K562 (cell line): ENCODE results near the gene SIX1. TPM values are rescaled to one million over a fixed set of nuclear protein-coding genes. Genes with fewer than 3 reads are reported as not detected.

Experiments
- ATAC-seq: fragments of 200-7000 bp; cut with Tn5 transposase; 3 replicates; pipeline ENCODE4 v1.9.1; 2020; ENCODE audit warnings: moderate library complexity
- BruUV-seq: library from RNA; stranded (reverse); fragments of 400-500 nt; replicated peaks from 2 replicates; lab custom pipeline; 2021; lab: Mats Ljungman, UMichigan
- CTCF ChIA-PET: fragments of 300-600 bp; formaldehyde crosslinking; extraction: SDS; loops from one replicate; lab custom pipeline; 2021; ENCODE audit warnings: low intra/inter-chr PET ratio; lab: Yijun Ruan, JAX
- POLR2A ChIA-PET: fragments of 300-600, 350-650 bp; sonication (Branson Sonifier 250); formaldehyde crosslinking; extraction: SDS; loops from one replicate; lab custom pipeline; 2021; ENCODE audit warnings: antibody characterized with exemption, inconsistent platforms; lab: Yijun Ruan, JAX
- DNase-seq, 4 experiments: peaks; one replicate each; pipeline versions ENCODE4 v3.0.0 to v3.0.0-alpha.2; 2011 to 2018; ENCODE audit warnings: low spot score in 3 of 4, mixed read lengths in 3 of 4; ENCODE audit errors: extremely low read depth in 1 of 4
- FAIRE-seq: peaks from 2 replicates; lab custom pipeline; 2011; peaks lifted over from hg19 to GRCh38; lab: Jason Lieb, UNC
- H2AFZ ChIP-seq: 2 replicates; pipeline ENCODE4 v1.6.0; 2011; ENCODE audit warnings: low read depth, low read length, control low read depth, inconsistent platforms
- H3K27ac ChIP-seq: fragments of 200-600 bp; 3 replicates; pipeline ENCODE4 v1.8.0; 2011; ENCODE audit warnings: low read depth, mild to moderate bottlenecking, control low read depth, inconsistent platforms, low read length, moderate library complexity, mixed read lengths; ENCODE audit errors: extremely low read depth
- H3K27me3 ChIP-seq, 2 experiments: fragments of 300-600 bp in 1 of 2; 2 replicates in 1 of 2; 3 replicates in 1 of 2; pipeline versions ENCODE4 v1.6.0 to v1.8.0; 2011; ENCODE audit warnings: inconsistent platforms in 2 of 2, low read length in 2 of 2, mild to moderate bottlenecking in 1 of 2, mixed read lengths in 1 of 2, moderate library complexity in 1 of 2; ENCODE audit not compliant: control insufficient read depth in 2 of 2, insufficient read depth in 2 of 2
- H3K36me3 ChIP-seq: fragments of 300-600 bp; 3 replicates; pipeline ENCODE4 v1.8.0; 2011; ENCODE audit warnings: mild to moderate bottlenecking, low read length, inconsistent platforms; ENCODE audit not compliant: control insufficient read depth, insufficient read depth
- H3K4me1 ChIP-seq, 2 experiments: fragments of 200-600 bp in 1 of 2; replicated peaks in 1 of 2; 2 replicates in 1 of 2; 3 replicates in 1 of 2; pipeline versions ENCODE4 v1.5.1 to v1.8.0; 2011; ENCODE audit warnings: inconsistent platforms in 2 of 2, low read length in 2 of 2, mild to moderate bottlenecking in 1 of 2, mixed read lengths in 1 of 2, moderate library complexity in 1 of 2; ENCODE audit not compliant: control insufficient read depth in 2 of 2, insufficient read depth in 2 of 2
- H3K4me2 ChIP-seq: 2 replicates; pipeline ENCODE4 v1.6.1; 2011; ENCODE audit warnings: low read length, control low read depth, inconsistent platforms, mixed read lengths; ENCODE audit not compliant: insufficient read depth
- H3K4me3 ChIP-seq: fragments of 200-600 bp; sonication (generic), shearing (Covaris generic); 2 replicates; pipeline ENCODE4 v1.5.1; 2016; ENCODE audit warnings: control low read depth, inconsistent platforms
- H3K79me2 ChIP-seq: fragments of 200-600 bp; 3 replicates; pipeline ENCODE4 v1.8.0; 2011; ENCODE audit warnings: low read length, inconsistent platforms; ENCODE audit not compliant: control insufficient read depth, insufficient read depth
- H3K9ac ChIP-seq, 2 experiments: 2 replicates each; pipeline versions ENCODE4 v1.6.0 to v1.6.1; 2011; ENCODE audit warnings: low read depth in 2 of 2, low read length in 2 of 2, control low read depth in 1 of 2, inconsistent platforms in 1 of 2, mild to moderate bottlenecking in 1 of 2, mixed read lengths in 1 of 2; ENCODE audit not compliant: insufficient read depth in 1 of 2
- H3K9me1 ChIP-seq: one replicate; pipeline ENCODE4 v1.6.0; 2011; ENCODE audit warnings: inconsistent platforms, mild to moderate bottlenecking, low read length, moderate library complexity; ENCODE audit not compliant: control insufficient read depth, insufficient read depth
- H3K9me3 ChIP-seq: replicated peaks from 2 replicates; pipeline ENCODE4 v1.5.1; 2011; ENCODE audit warnings: low read depth, low read length, inconsistent platforms; ENCODE audit not compliant: control insufficient read depth, insufficient read depth
- H4K20me1 ChIP-seq: replicated peaks from 2 replicates; pipeline ENCODE4 v1.6.1; 2011; ENCODE audit warnings: low read length, inconsistent platforms, mixed read lengths; ENCODE audit not compliant: control insufficient read depth, insufficient read depth
- BACH1 ChIP-seq: fragments of 200-800 bp; sonication (Bioruptor generic); IDR thresholded peaks from 2 replicates; pipeline ENCODE4 v1.6.1; 2016; ENCODE audit warnings: missing genetic modification characterization, missing compliant biosample characterization
- C11orf30 ChIP-seq: fragments of 450-650 bp; IDR thresholded peaks from 2 replicates; pipeline ENCODE4 v1.6.1; 2016; ENCODE audit warnings: low read depth, mild to moderate bottlenecking
- DLX4 ChIP-seq: fragments of 250-450 bp; sonication (Bioruptor Pico); IDR thresholded peaks from 2 replicates; pipeline ENCODE4 v1.6.1; 2021; ENCODE audit warnings: mild to moderate bottlenecking
- E2F3 ChIP-seq: fragments of 250-450 bp; sonication (Bioruptor Pico); IDR thresholded peaks from 2 replicates; pipeline ENCODE4 v1.4.0; 2020; ENCODE audit warnings: mild to moderate bottlenecking
- KAT2B ChIP-seq: IDR thresholded peaks from one replicate; pipeline ENCODE4 v1.6.1; 2012; ENCODE audit warnings: low read depth, mild to moderate bottlenecking, control low read depth, inconsistent platforms, low read length, moderate library complexity
- KAT8 ChIP-seq: fragments of 450-650 bp; IDR thresholded peaks from 2 replicates; pipeline ENCODE4 v1.6.1; 2016; ENCODE audit warnings: low read depth, mild to moderate bottlenecking
- MCM5 ChIP-seq: fragments of 450-650 bp; IDR thresholded peaks from 2 replicates; pipeline ENCODE4 v1.6.1; 2016; ENCODE audit warnings: low read depth
- NFATC3 ChIP-seq: fragments of 450-650 bp; IDR thresholded peaks from 2 replicates; pipeline ENCODE4 v1.6.1; 2017; ENCODE audit warnings: mild to moderate bottlenecking
- TARDBP ChIP-seq: fragments of 450-650 bp; IDR thresholded peaks from 2 replicates; pipeline ENCODE4 v1.6.1; 2016
- YBX1 ChIP-seq: fragments of 450-650 bp; IDR thresholded peaks from 2 replicates; pipeline ENCODE4 v1.7.1; 2016; ENCODE audit warnings: mild to moderate bottlenecking
- ZBTB1 ChIP-seq: sonication (generic); formaldehyde crosslinking; IDR thresholded peaks from 2 replicates; pipeline ENCODE4 v1.8.1; 2023; ENCODE audit warnings: missing genetic modification reagents, low read depth, mild to moderate bottlenecking, borderline replicate concordance
- ZC3H11A ChIP-seq: IDR thresholded peaks from 2 replicates; pipeline ENCODE4 v1.6.1; 2012; ENCODE audit warnings: low read depth, low read length, improper control_type of control experiment
- ZNF586 ChIP-seq: fragments of 450-650 bp; formaldehyde crosslinking; conservative IDR thresholded peaks from 2 replicates; pipeline ENCODE4 v1.4.0; 2020; ENCODE audit warnings: mild to moderate bottlenecking, moderate library complexity
- ZNF639 ChIP-seq, 2 experiments: fragments of 200-800 bp in 1 of 2; sonication (Bioruptor generic) in 1 of 2; sonication (generic) in 1 of 2; formaldehyde crosslinking in 1 of 2; IDR thresholded peaks in 1 of 2; conservative IDR thresholded peaks in 1 of 2; 2 replicates each; pipeline versions ENCODE4 v1.5.0 to v1.6.1; 2016 to 2020; ENCODE audit warnings: missing compliant biosample characterization in 1 of 2, missing genetic modification characterization in 1 of 2, missing genetic modification reagents in 1 of 2
- in situ Hi-C: fragments of 300-500 bp; cut with MboI; formaldehyde crosslinking; loops from 4 replicates; pipeline ENCODE4 v1.15.0; 2018; ENCODE audit warnings: inconsistent platforms, mixed read lengths
- intact Hi-C: fragments of 100-400 bp; cut with micrococcal nuclease; formaldehyde crosslinking; loops from 2 replicates; pipeline ENCODE4 v1.14.2; 2022
- polyA plus RNA-seq, 8 experiments: library from polyadenylated mRNA; depleted of rRNA in 4 of 8; stranded (reverse) in 5 of 8; unstranded in 3 of 8; fragments of >200 nt; fragmentation: Nextera tagmentation in 2 of 8; fragmentation: Illumina TruSeq in 1 of 8; extraction: Ambion mirVana in 2 of 8; extraction: Trizol in 1 of 8; gene quantifications; 2 replicates each; pipeline versions ENCODE4 v1.2.1 to v1.2.3, GENCODE V29; 2011 to 2014; ENCODE audit warnings: inconsistent platforms in 1 of 8, missing spikeins in 1 of 8
- total RNA-seq, 7 experiments: library from RNA; depleted of rRNA in 6 of 7; stranded (reverse); fragments of >200 nt in 6 of 7; fragmentation: Illumina TruSeq in 2 of 7; extraction: Trizol in 2 of 7; gene quantifications; 2 replicates each; pipeline versions ENCODE4 v1.2.1 to v1.2.3, GENCODE V29; 2011 to 2021; ENCODE audit warnings: low replicate concordance in 1 of 7
- TF ChIP-seq, protein P1 (sequence below): fragments of 450-650 bp; IDR thresholded peaks from 2 replicates; pipeline ENCODE4 v1.6.1; 2017; ENCODE audit warnings: mild to moderate bottlenecking, moderate library complexity
- TF ChIP-seq, protein P2 (sequence below): fragments of 250-450 bp; sonication (Bioruptor Pico); IDR thresholded peaks from 2 replicates; pipeline ENCODE4 v1.5.1; 2021; ENCODE audit warnings: mild to moderate bottlenecking
- TF ChIP-seq, protein P3 (sequence below): fragments of 250-450 bp; sonication (Bioruptor Pico); IDR thresholded peaks from 2 replicates; pipeline ENCODE4 v1.5.0; 2021; ENCODE audit warnings: mild to moderate bottlenecking, borderline replicate concordance

SIX1 gene
- total and polyA plus RNA-seq, 9 of the 15 experiments (the other 6 are each of a cell fraction or from before 2014, with no cell fraction given) = 0.27 to 0.80 (median 0.45) TPM

- intact Hi-C loops = no loop called here
- H3K4me1 ChIP-seq = no peaks in the 10 kb centered on the region
- CTCF ChIA-PET = no interaction called here
- no peaks in the 10 kb centered on the region for H3K36me3 ChIP-seq
- no peaks in the 10 kb centered on the region for H3K79me2 ChIP-seq
- BruUV-seq = no TSS peak
- no peaks in the 10 kb centered on the region for H3K27me3 ChIP-seq
- no peak for ATAC-seq
- POLR2A ChIA-PET = no interaction called here
- TF ChIP-seq DLX4 (CRISPR knock-in tag) (no peak), ZNF586 (CRISPR knock-in tag) (no peak), MCM5 (no peak), NFATC3 (no peak), KAT2B (no peak), C11orf30 (no peak), BACH1 (no peak), ZBTB1 (no peak), ZNF639 (CRISPR knock-in tag; conservative IDR thresholded peaks at IDR 0.05 in 1 of 2, IDR thresholded peaks at IDR 0.05 in 1 of 2) (no peak), E2F3 (no peak), YBX1 (no peak), ZC3H11A (no peak), TARDBP (no peak), KAT8 (no peak)
- TF ChIP-seq, protein P1, sequence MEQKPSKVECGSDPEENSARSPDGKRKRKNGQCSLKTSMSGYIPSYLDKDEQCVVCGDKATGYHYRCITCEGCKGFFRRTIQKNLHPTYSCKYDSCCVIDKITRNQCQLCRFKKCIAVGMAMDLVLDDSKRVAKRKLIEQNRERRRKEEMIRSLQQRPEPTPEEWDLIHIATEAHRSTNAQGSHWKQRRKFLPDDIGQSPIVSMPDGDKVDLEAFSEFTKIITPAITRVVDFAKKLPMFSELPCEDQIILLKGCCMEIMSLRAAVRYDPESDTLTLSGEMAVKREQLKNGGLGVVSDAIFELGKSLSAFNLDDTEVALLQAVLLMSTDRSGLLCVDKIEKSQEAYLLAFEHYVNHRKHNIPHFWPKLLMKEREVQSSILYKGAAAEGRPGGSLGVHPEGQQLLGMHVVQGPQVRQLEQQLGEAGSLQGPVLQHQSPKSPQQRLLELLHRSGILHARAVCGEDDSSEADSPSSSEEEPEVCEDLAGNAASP = no peak
- TF ChIP-seq, protein P2, sequence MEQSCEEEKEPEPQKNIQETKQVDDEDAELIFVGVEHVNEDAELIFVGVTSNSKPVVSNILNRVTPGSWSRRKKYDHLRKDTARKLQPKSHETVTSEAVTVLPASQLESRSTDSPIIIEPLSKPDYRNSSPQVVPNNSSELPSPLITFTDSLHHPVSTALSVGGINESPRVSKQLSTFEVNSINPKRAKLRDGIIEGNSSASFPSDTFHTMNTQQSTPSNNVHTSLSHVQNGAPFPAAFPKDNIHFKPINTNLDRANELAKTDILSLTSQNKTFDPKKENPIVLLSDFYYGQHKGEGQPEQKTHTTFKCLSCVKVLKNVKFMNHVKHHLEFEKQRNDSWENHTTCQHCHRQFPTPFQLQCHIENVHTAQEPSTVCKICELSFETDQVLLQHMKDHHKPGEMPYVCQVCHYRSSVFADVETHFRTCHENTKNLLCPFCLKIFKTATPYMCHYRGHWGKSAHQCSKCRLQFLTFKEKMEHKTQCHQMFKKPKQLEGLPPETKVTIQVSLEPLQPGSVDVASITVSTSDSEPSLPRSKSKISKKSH (CRISPR knock-in tag) = no peak
- TF ChIP-seq, protein P3, sequence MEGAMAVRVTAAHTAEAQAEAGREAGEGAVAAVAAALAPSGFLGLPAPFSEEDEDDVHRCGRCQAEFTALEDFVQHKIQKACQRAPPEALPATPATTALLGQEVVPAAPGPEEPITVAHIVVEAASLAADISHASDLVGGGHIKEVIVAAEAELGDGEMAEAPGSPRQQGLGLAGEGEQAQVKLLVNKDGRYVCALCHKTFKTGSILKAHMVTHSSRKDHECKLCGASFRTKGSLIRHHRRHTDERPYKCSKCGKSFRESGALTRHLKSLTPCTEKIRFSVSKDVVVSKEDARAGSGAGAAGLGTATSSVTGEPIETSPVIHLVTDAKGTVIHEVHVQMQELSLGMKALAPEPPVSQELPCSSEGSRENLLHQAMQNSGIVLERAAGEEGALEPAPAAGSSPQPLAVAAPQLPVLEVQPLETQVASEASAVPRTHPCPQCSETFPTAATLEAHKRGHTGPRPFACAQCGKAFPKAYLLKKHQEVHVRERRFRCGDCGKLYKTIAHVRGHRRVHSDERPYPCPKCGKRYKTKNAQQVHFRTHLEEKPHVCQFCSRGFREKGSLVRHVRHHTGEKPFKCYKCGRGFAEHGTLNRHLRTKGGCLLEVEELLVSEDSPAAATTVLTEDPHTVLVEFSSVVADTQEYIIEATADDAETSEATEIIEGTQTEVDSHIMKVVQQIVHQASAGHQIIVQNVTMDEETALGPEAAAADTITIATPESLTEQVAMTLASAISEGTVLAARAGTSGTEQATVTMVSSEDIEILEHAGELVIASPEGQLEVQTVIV (CRISPR knock-in tag) = no peak
- FAIRE-seq = no peak
- DNase-seq = no peak
- H3K27ac ChIP-seq = no peak overlapping the region
- H3K9me3 ChIP-seq = no peaks in the 10 kb centered on the region
- no peak overlapping the region for H3K9ac ChIP-seq
- H3K4me2 ChIP-seq = no peak overlapping the region
- H4K20me1 ChIP-seq = no peaks in the 10 kb centered on the region
- H3K4me3 ChIP-seq = no peak overlapping the region
- no peak overlapping the region for H2AFZ ChIP-seq
- in situ Hi-C loops = no loop called here
- no peaks in the 10 kb centered on the region for H3K9me1 ChIP-seq
These were observed 28.4 kb upstream of the SIX1 start for GRCh38 chr14:60677701-60678100.
